NOMO-1 treated with DMSO at 0.1 percent for 48 hours (cell line): ENCODE measurements around the gene RNF151.
A peak's percentile ranks its signal among the peaks of the same experiment; 100 is the strongest.
"Not testable (repeated sequence)": the region's sequence is repeated elsewhere in the genome, so short reads cannot be mapped to it uniquely, and the experiment has no call there.

Experiments
- DNase-seq: peaks from one replicate; lab custom pipeline; 2025; ENCODE audit not compliant: unreplicated experiment; lab: John Stamatoyannopoulos, UW

The RNF151 gene, protein sequence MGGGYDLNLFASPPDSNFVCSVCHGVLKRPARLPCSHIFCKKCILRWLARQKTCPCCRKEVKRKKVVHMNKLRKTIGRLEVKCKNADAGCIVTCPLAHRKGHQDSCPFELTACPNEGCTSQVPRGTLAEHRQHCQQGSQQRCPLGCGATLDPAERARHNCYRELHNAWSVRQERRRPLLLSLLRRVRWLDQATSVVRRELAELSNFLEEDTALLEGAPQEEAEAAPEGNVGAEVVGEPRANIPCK

DNA sequence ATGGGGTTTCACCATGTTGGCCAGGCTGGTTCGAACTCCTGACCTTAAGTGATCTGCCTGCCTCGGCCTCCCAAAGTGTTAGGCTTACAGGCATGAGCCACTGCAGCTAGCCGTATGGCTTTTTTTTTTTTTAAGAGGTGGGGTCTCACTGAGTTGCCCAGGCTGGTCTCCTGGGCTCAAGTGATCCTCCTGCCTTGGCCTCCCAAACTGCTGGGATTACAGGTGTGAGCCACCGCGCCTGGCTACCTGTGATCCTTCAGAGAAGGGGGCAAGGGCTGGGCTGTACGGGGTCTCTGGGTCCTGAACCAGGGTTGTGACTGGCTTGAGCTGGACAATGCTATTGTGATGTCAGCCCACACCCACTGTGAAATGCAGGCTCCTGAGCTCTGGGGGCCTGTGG, at the start of gene RNF151:
RNF151 (plus strand) TSS at position 397 of the 400 bp plus-strand sequence. CDS start 26 bp downstream, outside the sequence.
- no peak for DNase-seq

DNA sequence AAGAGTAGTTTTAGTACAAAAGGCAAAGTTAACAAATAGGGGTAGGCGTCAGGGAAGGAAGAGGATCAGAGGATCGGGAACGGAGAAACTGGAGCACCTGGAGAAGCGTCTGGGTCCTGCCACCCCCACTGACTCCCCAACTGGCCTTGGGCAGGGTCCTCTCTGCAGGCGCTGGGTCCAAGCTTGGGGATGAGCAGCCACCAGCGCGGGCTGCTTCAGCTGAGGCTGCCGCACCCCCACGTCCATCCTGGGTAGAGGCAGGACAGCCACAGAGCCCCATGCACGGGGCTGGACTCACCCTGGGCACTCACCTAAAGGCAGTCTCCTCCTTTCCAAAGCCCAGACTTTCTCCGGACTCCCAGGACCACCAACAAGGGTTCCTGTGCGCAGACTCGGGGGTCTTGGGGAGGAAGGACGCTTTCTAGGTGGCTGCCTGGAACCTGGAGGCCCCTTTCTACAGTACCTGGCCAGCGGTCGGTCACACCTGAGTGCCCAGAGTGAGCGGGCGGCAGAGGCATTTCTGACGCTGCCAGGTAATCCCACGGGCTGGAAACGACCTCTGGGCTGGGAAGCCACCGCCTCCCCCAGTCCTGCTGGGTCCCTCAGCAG, 49.5 kb upstream of the RNF151 start:
- DNase-seq, result no peak

DNA sequence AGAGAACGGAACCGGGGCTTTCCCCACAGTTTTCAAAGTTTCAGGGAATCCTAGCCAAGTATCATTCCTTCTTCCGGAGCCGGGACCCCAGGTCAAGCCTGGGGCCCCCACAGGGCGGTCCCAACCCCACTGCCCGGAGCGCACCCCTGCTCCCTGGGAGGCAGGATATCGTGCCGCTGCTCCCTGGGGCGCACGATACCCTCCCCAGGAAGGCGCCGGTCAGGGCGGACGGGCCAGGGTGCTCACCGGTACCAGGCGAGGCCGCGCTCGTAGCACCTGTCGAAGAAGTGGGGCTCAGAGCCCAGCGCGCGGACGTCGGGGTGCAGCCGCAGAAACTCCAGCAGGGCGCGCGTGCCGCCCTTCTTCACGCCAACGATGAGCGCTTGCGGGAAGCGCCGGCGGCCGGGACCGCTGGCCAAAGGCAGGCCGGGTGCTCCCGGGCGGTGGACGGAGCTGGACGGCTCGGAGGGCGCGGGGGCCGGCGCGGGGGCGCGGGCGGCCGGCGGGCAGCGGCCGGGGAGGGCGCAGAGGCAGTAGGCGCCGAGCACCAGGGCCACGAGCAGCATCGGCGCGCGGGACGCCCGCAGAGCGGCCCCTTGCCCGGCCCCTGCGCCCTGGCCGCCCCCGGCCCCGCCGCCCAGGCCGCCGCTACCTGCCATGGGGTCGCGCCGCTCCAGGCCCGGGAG, 48.8 kb upstream of the RNF151 start:
- no peak for DNase-seq

DNA sequence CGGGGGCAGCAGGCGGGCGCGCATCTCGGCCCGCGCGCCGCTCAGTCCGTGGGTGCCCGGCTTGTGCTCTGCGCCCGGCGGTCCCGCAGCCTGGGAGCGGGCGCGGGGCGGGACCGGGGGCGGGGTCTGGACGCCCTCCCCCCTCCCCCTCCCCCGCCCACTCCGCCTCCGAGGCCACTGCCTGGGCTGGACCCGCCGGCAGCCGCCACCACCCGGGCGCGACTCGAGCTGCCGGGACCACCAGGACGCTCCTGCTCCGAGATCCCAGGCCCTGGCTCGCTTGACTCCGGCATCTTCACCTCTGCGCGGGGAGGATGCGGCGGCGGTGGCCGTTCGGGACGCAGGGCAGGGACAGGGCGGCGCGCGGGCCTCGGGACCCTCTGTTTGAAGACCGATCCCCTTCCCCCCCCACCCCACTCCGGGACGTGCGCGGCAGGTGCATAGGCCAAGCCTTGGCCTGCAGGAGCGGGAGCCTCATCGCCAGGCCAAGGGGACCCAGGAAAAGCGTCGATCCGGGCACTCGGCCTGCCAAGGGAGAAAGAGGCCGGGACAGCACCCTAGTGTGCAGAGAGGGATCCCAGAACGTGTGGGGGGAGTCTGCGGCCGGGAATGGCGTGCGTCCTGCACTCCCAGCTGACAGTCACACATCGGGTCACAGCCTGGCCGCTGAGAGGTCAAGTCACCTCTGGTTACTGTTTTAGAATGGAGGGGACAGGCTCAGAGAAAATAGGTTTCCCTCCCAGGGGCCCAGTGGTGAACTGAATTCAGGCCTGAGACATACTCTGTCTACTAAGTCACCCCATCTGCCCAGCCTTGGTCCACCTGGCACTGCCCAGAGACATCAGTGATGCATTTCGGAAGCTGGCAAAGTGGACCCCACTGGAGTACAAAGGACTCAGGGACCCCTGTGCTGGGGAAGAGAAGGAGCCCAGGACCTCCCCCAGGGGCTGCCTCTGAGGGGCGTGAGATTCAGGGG, 48.0 kb upstream of the RNF151 start, which contains the start of gene HS3ST6:
HS3ST6 (minus strand) TSS at position 65 of the 976 bp plus-strand sequence. CDS start 92 bp downstream, outside the sequence.
- no peak for DNase-seq

DNA sequence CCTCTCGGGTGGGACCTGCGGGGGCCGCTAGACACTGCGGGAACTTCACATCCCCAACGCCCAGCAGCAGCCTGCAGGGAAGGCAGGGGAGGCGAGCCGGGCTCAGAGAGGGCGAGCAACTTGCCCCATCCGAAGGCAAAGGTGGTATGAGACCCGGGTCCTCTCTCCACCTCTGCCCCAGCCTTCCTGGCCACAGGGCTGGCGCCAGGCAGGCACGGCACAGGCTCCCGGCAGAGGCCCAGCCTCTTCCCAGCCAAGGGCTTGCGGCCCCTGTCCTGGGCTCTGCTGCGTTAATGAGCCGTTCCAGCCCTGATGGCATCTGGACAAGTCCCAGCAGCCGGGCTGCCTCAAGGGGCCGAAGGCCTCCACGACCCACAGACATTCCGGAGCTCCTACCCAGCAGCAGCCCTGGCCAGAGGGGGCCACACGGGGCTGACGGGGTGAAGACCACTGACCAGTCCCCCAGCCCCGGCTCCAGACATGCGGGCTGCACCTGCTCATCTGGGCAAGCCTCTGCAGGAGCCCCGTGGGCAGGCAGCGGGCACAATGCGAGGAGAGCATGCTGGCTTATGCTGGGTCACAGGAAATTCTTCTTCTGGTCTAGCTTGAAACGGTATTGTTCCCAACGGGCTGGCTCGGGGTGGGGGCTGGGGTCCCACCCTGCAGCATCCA, 47.2 kb upstream of the RNF151 start:
- no peak for DNase-seq

DNA sequence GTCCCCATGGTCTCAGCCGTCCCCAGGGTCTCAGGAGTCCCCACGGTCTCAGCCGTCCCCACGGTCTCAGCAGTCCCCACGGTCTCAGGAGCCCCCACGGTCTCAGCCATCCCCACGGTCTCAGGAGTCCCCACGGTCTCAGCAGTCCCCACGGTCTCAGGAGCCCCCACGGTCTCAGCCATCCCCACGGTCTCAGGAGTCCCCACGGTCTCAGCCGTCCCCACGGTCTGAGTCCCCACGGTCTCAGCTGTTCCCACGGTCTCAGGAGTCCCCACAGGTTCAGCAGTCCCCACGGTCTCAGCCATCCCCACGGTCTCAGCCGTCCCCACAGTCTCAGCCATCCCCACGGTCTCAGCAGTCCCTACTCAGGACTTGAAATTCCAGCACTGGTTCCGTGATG, 46.5 kb upstream of the RNF151 start:
- not testable (repeated sequence) for DNase-seq

DNA sequence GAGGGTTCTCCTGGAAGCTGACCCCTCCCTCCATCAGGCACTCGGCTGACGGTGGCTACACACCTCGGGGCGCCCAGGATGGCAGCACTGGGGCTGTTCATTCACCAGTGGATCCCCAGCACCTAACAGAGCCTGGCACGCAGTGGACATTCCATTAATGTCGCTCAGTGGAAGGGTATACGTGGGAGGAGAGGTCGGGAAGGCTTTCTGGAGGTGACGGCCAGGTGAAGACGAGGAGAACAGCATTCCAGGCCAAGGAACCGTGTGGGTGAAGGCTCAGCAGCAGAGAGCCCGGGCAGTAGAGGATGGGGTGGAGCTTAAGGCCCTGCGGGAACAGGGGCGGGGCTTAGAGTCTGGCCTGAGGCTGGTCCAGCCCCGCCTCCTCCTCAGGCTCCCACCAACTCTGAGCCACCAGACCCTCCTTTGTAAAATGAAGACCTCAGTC, 45.9 kb upstream of the RNF151 start:
- peak; percentile 34 for DNase-seq

DNA sequence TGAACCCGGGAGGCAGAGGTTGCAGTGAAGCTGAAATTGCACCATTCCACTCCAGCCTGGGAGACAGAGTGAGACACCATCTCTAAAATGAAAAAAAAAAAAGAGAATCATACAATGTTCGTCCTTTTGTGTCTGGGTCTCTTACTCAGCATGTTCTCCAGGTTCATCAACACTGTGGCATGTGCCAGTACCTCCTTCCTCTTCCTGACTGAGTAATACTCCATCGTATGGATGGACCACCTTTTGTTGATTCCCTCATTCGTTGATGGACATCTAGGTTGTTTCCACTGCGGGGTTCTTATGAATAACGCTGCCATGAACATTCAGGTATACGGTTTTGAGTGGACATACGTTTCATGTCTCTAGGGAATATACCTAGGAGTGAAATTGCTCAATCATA, 44.3 kb upstream of the RNF151 start:
- no peak for DNase-seq

DNA sequence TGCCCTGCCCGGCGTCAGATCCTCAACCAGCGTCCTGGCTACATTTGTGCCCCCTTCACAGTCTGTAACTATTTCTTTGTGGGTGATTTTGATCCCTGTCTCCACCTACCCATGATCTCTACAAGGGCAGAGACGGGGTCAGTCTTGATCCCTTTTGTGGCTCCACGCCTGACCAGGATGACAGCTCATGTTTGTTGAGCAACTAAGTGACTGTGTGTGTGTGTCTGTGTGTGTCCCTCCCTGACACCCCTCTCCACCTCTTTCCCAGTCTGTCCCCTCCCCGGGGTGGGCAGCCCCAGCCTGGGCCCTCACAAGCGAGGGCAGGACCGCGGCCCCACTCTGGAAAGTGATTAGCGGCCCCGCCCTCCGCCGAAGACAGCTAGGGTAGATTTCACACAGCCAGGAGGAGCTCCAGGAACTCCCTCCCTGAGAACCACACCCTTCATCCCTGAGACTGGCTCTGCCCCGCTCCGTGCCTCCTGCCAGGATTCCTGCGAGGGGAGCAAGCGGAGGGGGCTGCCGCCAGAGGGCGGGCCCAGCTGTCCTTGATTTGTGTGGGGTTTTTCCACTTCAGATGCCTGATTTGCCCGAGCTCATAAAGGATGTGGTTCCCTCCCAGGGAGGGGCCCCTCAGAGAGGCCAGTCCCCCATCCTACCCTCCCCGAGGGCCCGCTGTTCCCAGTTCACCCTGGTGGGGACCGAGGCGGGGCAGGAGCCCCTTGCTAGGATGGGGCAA, 43.2 kb upstream of the RNF151 start:
- DNase-seq, result no peak

DNA sequence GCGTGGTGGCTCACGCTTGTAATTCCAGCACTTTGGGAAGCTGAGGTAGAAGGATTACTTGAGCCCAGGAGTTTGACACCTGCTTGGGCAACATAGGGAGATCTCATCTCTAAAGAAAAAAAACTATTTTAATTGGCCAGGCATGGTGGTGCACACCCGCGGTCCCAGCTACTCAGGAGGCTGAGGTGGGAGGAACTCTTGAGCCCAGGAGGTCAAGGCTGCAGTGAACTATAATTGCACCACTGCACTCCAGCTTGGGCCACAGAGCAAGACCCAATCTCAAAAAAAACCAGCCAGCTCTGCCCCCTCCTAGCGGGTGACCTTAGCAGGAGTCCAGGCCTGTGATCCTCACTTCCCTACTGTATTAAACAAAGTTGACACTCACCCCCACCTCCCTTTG, 42.6 kb upstream of the RNF151 start:
- no peak for DNase-seq

DNA sequence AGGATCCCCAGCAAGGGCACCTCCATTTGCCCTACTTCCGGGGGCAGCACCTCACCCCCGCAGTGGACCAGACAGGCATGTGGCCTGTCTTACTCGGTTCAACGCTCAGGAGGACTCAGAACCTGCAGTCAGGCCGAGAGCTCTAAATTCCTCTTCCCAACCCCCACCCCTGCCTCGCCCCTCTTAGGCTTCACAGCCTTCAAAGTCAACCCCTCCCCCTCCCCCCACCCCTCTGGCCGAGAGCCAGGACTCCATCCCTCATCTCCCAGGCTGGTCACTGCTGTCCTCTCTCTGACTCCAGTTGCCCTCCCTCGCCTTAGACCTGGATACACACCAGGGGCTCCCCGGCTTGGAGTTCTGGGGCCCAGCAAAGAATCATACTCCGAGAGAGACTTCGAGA, 40.4 kb upstream of the RNF151 start:
- no peak for DNase-seq

DNA sequence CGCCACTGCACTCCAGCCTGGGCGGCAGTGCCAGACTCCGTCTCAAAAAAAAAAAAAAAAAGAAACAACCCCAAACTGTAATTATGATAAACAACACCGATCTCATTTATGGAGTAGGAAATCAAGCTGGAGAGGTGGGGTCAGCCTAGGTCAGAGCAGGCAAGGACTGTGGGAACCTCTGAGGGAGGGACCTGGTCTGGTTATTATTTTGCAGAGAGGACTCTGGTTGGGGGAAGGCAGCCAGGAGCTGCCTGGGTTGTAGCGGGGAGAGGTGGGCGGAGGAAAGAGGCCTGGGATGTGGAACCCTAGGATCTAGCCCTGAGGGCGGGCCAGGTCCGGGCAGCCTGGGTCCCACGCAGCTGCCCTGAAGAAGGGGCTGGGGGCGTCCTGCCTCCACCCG, 37.6 kb upstream of the RNF151 start:
- peak; percentile 41 for DNase-seq

DNA sequence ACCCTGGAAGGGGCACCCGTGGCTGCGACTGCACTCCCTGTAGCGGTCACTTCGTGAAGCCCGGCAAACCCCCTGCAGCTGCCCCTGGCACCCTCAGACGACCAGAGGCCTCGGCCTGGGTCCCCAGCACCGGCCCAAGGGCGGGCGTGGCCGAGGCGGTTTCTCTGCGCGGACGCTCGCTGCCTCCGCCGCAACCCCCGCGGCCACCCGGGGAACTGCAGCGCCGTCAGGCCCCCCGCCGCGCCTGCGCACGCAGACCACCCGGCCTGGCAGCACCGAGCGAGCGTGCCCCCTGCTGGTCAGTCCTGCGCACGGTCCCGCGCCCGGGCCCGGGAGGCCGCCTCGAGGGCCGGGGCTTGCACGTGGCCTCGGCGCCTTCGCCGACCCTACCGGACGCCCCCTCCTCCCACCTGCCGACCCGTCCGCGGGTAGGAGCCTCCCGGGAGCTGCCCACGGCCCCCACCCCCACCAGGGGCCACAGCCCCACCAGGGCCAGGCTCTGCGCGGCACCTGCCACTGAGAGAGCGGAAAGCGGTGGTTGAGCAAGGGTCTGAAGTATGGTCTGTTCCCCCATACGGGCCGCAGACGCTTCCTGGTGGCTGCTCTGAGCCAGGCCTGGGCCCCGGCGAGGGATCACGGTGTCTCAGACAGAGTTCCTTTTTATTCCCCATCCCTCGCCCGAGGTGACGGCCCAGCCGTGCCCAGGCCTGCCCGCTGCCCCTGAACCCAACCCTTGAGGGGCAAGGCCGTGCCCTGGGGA, 36.9 kb upstream of the RNF151 start:
- DNase-seq, result peak; percentile 82

DNA sequence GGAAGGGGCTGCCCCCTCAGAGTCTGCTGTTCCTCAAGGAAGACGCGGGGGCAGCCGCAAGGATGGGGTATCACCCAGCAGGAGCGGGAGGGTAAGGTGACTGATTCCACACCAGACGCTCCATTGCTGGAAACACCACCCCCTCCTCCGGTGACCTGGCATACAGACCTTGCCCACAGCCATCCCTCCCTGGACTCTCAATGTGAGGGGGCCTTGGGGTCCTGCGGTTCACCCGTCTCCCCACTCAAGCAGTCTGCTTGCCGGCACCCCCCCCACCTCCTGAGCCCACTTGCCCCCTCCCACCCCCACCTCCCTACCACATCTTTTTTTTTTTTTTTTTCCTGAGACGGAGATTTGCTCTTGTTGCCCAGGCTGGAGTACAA, 36.3 kb upstream of the RNF151 start:
- DNase-seq, result no peak

DNA sequence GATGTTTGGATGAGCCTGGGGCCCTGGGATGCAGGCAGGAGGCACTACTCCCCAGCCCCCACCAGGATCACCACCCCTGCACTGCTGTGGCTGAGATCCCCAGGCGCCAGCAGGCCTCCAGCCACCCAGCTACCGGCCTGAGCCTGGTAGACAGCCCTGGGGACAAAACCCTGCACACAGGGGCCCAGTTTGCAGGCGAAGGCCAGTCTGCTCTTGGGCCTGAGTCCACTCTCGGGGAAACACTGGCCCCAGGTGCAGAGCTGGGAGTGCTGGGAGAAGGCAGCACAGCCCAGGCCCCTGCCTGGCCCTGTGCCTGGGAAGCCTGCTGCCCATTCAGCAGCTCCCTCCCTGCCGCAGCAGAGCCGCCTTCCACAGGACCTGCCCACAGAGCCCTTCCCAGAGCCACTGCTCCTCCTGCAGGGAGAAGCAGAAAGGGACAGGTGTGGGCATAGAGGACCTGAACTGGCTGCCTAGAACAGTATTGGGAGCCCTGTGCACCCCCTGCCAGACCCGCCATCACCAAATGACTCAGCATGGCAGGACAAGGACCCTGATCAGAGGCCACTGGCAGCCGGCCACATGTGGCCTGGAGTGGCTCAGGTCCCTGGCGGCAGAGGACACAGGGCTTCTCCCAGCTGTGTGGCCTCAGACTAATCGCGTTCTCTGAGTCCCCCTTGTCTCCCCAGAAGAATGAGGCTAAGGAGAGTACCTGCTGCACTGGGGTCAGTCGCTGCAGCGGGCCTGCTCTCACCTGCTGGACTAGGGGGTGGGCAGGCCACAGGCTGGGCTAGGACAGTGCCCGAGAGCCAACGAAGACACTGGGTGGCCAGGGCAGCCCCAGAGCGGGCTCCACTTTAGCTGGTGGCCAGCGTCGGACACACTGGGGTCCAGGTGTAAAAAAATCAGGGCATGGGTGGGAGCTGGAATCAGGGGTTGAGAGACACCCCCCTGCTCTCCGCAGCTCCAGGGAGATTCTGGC, 34.3 kb upstream of the RNF151 start:
- no peak for DNase-seq

DNA sequence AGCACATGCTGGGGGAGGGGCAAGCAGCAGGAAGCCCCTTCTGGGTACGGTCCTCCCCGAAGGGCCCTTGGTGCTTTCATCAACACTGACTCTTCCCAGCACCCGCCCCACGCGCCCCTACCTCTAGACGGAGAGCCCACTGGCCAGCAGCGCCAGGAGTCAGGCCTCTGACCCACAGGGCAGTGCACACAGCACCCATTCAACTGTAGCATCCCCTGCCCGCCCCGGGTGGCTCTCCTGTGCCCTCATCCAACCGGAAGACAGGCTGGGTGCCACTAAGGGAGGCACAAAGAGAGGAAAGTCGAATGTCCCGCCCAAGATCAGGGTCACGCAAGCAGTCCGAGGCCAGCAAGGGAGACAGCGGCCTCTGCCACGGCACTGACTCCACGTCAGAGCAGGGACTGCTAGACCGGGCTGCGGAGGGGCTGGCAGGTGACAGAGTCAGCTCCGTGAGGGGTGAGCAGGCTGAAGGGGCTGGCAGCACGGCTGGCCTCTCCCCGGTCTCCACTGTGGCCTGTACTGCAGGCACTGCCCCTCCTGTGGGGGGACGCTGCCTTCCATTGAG, 33.5 kb upstream of the RNF151 start:
- DNase-seq, result no peak

DNA sequence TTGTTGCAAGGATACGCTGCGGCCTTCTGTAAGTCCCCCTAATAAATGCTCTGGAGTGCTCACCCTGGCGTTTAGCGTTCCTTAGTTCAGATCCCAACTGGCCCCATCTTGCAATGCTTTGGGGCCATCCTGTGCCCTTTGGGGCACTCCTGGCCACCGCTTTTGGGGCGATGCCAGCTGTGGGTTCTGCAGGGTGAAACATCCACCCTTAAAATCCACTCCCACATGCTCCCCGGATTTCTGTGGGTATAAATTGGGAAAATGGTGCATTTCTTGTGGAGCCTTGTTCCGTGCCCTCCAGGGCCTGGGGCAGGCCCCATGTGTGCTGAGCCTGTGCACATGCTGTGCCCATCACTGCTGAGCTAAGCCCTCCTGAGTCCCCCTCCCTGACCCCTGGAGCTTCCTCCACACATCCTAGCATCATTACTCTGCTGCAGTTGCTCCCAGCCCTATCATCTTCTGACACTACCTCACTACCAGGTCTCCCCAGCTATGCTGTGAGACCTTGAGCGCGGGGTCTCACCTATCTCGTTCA, 29.6 kb upstream of the RNF151 start:
- no peak for DNase-seq
